Astrocyte of the spinal cord (primary cell): ENCODE results near the gene CPNE1.

ENCODE experiments used
- DNase-seq: peaks from one replicate; pipeline ENCODE4 v3.0.0; 2011; ENCODE audit warnings: low read depth, low spot score
- H3K4me3 ChIP-seq: 2 replicates; pipeline ENCODE4 v1.5.1; 2011; ENCODE audit warnings: low read depth, mild to moderate bottlenecking, low read length, moderate library complexity
- CTCF ChIP-seq: IDR thresholded peaks from 2 replicates; pipeline ENCODE4 v1.5.1; 2012; ENCODE audit warnings: low read depth, mild to moderate bottlenecking, low read length, inconsistent platforms
- in situ Hi-C: cut with HindIII; loops from 2 replicates; pipeline ENCODE4 v1.10.0; 2017; ENCODE audit warnings: low sequenced_read_pairs

The CPNE1 gene

GRCh38 chr20:35636095-35636494 lies 28.6 kb downstream of the CPNE1 start:
- no peak for DNase-seq
- in situ Hi-C loops = no loop called here
- no peak for TF ChIP-seq CTCF
- H3K4me3 ChIP-seq = no peak overlapping the region

GRCh38 chr20:35635652-35636051 lies 29.0 kb downstream of the CPNE1 start:
- in situ Hi-C loops = no loop called here
- H3K4me3 ChIP-seq = no peak overlapping the region
- DNase-seq = no peak
- TF ChIP-seq CTCF = no peak

GRCh38 chr20:35632539-35633115 lies 32.1 kb downstream of the CPNE1 start:
- DNase-seq = no peak
- in situ Hi-C loops = no loop called here
- TF ChIP-seq CTCF = no peak

GRCh38 chr20:35630636-35631035 lies 34.1 kb downstream of the CPNE1 start:
- in situ Hi-C loops = no loop called here
- no peak for DNase-seq
- no peak for TF ChIP-seq CTCF
- H3K4me3 ChIP-seq = no peak overlapping the region

More at GRCh38 chr20:35632539-35633115, 32.1 kb downstream of the CPNE1 start:
- H3K4me3 ChIP-seq = no peak overlapping the region

- no peak overlapping the region for H3K4me3 ChIP-seq
- no peak for TF ChIP-seq CTCF
- no peak for DNase-seq
- in situ Hi-C loops = no loop called here
Measured at GRCh38 chr20:35629427-35630145, 35.1 kb downstream of the CPNE1 start.

- no peak for TF ChIP-seq CTCF
- DNase-seq = no peak
- H3K4me3 ChIP-seq = no peak overlapping the region
- in situ Hi-C loops = no loop called here
Measured at GRCh38 chr20:35627121-35627520, 37.6 kb downstream of the CPNE1 start.
